Uterus (tissue), 4 donors: ENCODE results near the gene PRRX1. TPM values are rescaled to one million over a fixed set of nuclear protein-coding genes. Genes with fewer than 3 reads are reported as not detected.

Source experiments
- DNase-seq, 2 donors: peaks; one replicate each; pipeline ENCODE4 v3.0.0-alpha.2; 2019 to 2020
- H3K27ac ChIP-seq, 2 donors: fragments of 200-600 bp; sonication (generic); 1 replicate in 1 of 2; 2 replicates in 1 of 2; pipeline ENCODE4 v1.5.1; 2016 to 2018
- H3K27me3 ChIP-seq, 2 donors: fragments of 200-600 bp; sonication (generic); one replicate each; pipeline ENCODE4 v1.5.1; 2018 to 2019; ENCODE audit warnings: control low read depth in 1 of 2
- H3K36me3 ChIP-seq, 2 donors: fragments of 200-600 bp; sonication (generic); one replicate each; pipeline ENCODE4 v1.5.1; 2019; ENCODE audit warnings: control low read depth in 1 of 2
- H3K4me1 ChIP-seq, 2 donors: fragments of 200-600 bp; sonication (generic); one replicate each; pipeline ENCODE4 v1.5.1; 2018 to 2019; ENCODE audit warnings: control low read depth in 1 of 2
- H3K4me3 ChIP-seq, 2 donors: fragments of 200-600 bp; sonication (generic); 1 replicate in 1 of 2; 2 replicates in 1 of 2; pipeline ENCODE4 v1.5.1; 2018 to 2019; ENCODE audit warnings: mild to moderate bottlenecking in 1 of 2
- H3K9me3 ChIP-seq, 2 donors: fragments of 200-600 bp; sonication (generic); one replicate each; pipeline ENCODE4 v1.5.1; 2019; ENCODE audit warnings: control low read depth in 1 of 2
- CTCF ChIP-seq, 4 experiments: fragments of 200-600 bp in 2 of 4; fragments of 450-650 bp in 2 of 4; sonication (generic) in 2 of 4; IDR thresholded peaks; one replicate each; pipeline ENCODE4 v1.5.1; 2016 to 2019; ENCODE audit warnings: antibody characterized with exemption in 4 of 4, mild to moderate bottlenecking in 2 of 4, moderate library complexity in 1 of 4
- POLR2A ChIP-seq, 2 donors: fragments of 450-650 bp; IDR thresholded peaks; one replicate each; pipeline ENCODE4 v1.6.1; 2016; ENCODE audit warnings: antibody characterized with exemption in 2 of 2, mild to moderate bottlenecking in 1 of 2, moderate library complexity in 1 of 2
- intact Hi-C: fragments of 100-400 bp; cut with DNase I; formaldehyde crosslinking; loops from one replicate; pipeline ENCODE4 v1.15.1; 2023; ENCODE audit warnings: low total_unique reads
- total RNA-seq, 4 donors: library from RNA; depleted of rRNA in 3 of 4; stranded (reverse); fragments of >200 nt in 3 of 4; gene quantifications; one replicate each; pipeline versions ENCODE4 v1.1.0 to v1.2.4, GENCODE V29; 2014 to 2023
- donor health status: DM: yes; HTN: yes; CAD: no.

The PRRX1 gene
- total RNA-seq, 4 donors from 2014 or later = 36.4 to 179 (median 121) TPM

GRCh38 chr1:170776777-170777176 is 112.8 kb downstream of the PRRX1 start:
- DNase-seq = no peak
- Histone ChIP-seq H3K27me3 (no peaks in the 10 kb centered on the region), H3K4me3 (no peak overlapping the region), H3K27ac (no peak overlapping the region), H3K36me3 (no peaks in the 10 kb centered on the region), H3K4me1 (no peaks in the 10 kb centered on the region), H3K9me3 (no peaks in the 10 kb centered on the region)
- TF ChIP-seq CTCF (IDR thresholded peaks at IDR 0.05) (no peak), POLR2A (IDR thresholded peaks at IDR 0.05) (no peak)
- intact Hi-C loops = no loop called here

Other genes starting within 250 kb of the PRRX1 start
- 10 to 100 TPM in 2 of 4 donors, 1 to 10 TPM in 2; 3.1 to 26.9 (median 10.6) TPM for gene GORAB, start 132.0 kb upstream of the PRRX1 start, total RNA-seq